ENCODE measurements around the gene GPR68.
"Not testable (repeated sequence)": the region's sequence is repeated elsewhere in the genome, so short reads cannot be mapped to it uniquely, and the experiment has no call there.

GPR68 gene

DNA sequence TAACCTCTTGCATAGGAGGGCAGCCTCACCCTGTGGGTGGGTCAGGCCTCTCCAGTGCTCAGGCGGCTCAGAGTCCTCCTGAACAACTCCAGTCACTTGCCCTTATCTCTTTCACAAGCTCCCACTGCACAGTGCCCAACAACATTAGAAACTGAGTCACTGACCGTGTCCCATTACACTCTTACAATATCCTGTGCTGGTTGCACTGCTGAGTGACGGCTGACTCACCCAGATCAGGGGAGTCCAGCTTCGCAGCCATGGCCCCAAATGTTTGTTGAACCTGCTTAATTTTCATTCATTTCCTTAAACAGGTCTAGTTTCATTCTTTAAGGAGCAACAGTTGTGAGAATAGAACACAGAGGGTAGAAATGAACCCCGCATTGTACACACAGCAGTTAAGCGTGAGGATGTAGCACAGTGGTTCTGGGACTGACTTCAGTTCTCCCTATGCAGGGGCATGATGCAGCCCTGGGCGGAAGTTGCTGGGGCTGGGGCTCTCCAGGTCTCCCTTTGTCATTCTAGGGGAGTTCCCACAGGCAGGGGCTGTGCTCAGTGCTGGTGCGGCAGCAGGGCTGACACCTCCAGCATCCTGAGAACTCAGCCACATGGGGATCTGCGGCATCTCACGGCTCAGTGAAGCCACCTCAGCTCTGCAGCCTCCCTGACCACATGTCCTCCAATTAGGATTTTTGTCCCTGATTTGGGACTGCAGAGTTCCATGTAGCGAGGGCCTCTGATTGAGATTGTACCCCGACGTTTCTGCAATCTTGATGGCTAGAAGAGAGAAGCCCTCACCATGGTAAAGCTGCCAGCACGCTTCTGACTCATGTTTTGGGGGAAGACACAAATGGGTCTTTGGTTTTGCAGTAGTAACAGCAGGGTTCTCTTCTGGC lies 16.1 kb downstream of the GPR68 start:
- DNase-seq = peak; percentile 42

DNA sequence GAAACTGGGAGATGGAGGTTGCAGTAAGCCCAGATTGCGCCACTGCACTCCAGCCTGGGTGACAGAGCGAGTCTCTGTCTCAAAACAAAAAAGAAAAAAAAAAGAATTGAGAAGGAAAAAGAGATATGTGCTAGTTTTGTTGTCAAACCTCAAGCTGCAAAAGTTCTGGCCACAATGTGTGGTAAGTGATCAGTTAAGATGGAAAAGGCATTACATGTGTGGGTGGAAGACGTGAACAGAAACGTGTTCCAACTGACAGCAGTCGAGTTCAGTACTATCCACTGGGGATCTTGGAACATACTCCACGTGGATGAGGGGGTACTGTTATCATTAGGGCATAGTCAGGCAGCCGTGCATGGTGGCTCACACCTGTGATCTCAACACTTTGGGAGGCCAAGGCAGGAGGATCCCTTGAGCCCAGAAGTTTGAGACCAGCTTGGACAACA lies 17.3 kb downstream of the GPR68 start:
- DNase-seq = peak; percentile 89

DNA sequence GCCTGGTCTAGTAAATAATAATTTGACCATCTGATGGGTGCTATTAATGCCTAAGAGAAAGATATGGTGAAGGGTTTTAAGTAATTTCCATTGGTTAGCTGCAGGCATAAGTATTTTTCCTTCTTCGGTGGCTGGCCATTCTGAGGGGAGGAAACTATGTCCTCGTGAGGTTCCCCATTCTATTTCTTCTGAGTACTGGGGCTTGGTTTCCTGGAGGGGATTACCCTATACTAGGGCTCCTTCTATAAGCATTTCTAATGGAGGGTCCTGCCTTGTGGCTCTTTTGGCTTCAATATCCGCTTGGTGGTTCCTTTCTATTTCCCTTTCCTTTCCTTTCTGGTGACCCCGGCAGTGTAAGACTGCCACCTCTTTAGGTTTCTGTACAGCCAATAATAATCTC lies 18.1 kb downstream of the GPR68 start:
- DNase-seq = not testable (repeated sequence)

DNA sequence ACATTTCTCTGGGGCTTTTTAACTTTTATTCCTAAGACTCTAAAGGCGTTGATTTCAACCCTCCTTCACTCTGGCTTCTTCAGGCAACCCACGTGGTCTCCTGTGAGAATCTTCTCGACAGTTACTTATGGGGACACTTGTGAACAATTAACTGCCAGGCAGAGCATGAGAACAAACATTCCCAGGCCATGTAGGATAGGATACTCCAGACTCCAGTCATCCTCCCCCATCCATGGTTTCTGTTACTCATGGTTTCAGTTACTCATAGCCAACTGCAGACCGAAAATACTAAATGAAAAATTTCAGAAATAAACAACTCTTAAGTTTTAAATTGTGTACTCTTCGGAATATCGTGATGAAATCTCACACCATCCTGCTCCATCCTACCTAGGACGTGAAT lies 19.5 kb downstream of the GPR68 start:
- no peak for DNase-seq

DNA sequence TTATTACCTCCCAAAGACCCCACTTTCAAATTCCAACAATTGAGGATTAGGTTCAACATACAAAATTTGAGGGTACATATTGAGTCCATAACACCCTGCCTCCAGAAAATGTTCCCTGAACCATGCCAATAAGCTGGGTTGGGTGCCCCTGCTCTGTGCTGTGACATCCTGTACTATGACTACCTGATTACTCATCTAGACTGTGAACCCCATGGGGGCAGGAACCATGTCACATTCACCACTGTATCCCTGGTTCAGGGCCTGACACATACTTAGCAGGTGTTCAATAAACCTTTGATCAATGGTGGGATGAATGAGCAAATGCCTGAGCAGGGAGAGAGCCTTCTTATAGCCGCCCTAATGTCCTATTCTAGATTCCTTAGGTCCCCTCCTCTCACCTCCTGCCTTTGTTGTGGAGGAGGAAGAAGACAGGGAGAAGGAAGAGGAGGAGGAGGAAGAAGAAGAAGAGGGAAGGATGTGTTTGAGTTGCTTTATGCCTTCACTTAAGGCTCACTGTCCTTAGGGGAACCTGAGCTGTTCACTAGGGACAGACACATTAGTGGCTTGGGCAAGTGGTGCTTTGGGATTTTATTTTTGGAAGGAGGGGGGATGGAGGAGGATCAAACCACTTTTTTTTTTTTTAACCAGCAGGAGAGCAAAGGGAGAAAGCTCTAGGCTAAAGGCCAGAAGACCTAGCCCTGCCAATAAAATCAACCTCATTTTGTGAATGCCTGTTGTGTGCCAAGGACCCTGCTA lies 21.3 kb downstream of the GPR68 start:
- no peak for DNase-seq

DNA sequence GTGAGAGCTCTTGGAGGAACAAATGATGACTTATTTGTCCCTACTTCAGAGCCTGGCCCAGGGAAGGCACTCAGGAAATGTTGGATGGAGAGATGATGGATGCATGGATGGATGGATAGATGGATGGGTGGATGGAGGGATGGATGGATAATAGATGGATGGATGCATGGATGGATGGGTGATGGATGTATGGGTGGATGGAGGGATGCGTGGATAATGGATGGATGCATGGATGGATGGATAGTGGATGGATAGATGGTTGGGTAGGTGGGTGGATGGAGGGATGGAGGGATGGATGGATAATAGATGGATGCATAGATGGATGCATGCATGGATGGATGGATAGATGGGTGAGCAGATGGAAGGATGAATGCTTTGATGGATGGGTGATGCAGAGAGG lies 23.2 kb downstream of the GPR68 start:
- DNase-seq = no peak

DNA sequence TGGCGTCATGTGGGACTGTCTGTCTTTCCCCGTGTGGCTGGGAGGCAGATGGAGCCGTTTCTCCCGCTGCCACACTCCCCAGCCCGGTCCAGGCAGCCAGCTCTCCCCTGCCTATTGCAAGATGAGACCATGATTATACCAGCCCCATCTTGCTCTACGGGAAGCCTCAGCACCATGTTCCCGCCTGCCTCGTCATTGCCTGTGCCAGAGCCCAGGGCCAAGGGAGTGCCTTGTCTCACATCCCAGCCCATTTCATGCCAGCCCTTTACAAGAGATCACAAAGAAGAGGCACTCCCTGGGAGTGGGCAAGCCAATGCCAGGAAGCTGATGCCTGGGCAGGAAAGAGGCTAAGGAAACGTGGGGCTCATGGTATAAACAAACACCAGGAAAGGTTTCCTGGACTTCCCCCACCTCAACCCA lies 23.9 kb downstream of the GPR68 start:
- no peak for DNase-seq

DNA sequence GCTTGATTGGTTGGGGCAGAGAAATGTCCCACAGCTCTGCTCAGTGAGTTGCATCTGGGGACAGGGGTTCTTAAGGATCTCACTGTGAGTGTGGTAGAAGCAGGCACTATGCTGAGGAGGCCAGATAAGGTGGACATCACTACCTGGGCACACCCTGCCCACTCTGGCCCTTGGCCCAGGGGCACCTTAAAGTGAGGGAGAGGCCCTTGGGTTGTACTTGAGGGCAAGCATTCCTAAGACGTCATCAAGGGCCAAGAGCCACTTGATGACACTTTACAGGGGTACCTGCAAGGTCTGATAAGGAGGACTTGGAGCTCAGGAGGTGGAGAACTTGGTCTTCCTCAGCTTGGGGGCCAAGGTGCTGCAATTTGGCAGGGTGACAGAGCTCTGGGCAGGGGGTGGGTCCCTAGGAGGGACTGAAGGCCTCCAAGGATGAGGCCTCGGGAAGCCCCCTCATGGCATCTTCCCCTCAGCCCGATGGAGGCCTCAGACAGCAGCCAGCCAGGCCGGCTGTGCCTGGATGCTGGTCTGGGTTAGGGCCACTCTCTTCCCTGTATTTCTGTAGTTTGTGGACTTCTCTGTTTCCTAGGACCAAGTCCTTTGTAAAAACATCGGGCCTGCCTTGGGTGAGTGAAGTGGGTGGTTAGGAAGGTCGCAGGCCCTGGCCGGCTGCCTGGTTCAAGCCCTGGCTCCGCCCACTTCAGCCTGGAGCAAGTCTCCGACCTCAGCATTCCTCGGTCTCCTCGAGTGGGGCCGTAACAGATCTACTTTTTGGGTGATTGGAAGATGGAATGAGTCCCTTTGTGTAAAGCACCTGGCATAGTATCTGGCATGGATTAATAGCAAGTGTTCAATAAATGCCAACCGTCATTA lies 24.8 kb downstream of the GPR68 start:
- DNase-seq = no peak

DNA sequence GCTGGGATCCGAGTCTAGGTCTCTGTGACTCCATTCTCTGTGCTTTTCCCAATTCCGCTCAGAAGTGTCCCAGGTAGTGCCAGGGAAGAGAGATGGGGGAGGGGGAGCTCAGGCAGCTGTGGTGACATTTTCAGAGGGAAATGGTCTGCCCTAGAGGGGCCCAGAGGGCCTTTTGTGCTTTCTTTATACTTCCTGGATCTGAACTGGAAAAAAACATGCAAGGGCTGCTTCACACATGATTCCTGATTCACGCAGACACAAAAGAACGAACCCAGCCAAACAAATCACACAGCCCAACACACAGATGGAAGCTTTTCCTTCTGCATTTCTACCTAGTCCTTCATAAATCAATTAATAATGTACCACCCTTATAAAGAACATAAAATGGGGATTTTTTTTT lies 26.5 kb downstream of the GPR68 start:
- no peak for DNase-seq

DNA sequence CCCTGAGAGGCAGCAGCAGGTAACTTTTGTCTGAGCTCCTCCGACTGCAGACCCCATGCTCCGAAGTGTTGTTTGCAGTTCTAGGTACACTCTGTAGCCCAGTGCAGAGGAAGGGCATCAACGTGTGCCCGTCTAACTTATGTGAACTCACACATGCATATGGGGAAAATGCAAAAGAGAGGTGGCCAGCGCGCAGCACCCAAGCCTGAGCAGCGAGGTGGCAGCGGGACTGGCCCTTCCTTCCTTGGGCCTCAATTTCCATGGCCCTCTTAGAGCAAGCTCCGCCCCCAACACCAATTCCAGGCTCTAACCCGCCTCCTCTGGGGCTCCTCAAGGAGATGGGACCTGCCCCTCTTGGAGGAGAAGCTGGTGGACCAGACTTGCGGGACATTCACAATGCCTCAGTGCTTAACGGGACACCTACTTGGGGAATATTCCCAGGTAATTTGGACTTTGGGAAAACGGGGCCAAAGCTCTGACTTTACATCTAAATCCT lies 27.7 kb downstream of the GPR68 start:
- no peak for DNase-seq

DNA sequence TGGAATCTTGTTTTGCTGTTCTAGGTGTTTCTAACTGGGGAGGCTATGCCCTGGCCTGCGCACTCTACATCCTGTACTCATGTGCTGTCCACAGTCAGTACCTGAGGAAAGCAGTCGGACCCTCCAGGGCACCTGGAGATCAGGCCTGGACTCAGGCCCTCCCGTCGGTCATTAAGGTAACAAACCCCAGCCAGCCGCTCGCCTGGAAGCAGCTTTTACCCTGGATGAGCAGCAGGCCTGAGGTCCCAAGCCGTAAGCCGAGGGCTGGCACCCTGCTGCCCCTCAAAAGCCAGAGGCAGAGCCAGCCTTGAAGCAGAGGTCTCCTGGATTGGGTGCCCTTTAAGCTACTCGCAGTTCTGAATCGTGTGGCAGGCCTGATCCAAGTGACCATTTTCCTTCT lies 29.1 kb downstream of the GPR68 start:
- DNase-seq = no peak

DNA sequence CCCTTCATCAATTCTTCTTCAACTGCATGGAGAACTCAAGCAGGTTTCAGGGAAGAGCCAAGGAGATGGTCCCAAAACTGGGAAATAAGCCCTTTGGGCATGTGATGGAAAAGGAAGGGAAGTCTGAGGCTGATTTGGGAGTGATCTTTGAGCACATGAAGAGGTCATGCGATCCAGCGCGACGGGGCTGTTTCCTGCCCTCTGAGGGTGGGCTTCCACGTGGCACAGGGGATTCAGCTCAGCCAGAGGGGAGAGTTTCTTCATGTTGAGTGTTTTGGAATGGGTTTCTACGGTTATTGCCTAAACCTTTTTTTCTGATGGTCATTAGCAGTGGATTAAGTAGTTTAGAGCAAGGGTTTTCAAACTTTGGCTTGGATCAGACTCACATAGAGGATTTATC lies 30.2 kb downstream of the GPR68 start:
- no peak for DNase-seq

DNA sequence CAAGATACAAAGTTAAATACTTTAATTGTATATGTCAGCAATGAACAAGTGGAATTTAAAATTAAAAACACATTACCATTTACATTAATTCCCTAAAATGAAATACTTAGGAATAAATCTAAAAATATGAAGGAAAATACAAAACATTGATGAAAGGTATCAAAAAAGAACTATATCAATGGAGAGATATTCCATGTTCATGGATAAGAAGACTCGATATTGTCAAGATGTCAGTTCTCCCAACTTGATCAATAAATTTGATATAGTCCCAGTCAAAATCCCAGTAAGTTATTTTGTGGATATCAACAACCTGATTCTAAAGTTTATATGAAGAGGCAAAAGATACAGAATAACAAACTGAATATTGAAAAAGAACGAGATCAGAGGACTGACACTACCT lies 33.5 kb downstream of the GPR68 start:
- DNase-seq = no peak

DNA sequence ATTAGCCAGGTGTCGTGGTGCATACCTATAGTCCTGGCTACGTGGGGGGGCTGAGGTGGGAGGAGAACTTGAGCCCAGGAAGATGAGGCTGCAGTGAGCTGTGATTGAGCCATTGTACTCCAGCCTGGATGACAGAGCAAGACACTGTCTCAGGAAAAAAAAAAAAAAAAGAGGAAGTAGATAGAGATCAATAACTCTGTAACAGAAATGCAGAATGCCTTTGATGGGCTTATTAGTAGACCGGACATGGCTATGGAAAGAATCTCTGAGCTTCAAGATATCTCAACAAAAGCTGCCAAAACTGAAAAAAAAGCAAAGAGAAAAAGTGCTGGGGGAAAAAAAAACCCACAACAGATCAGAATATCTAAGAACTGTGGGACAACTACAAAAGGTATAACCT lies 37.5 kb downstream of the GPR68 start:
- no peak for DNase-seq

DNA sequence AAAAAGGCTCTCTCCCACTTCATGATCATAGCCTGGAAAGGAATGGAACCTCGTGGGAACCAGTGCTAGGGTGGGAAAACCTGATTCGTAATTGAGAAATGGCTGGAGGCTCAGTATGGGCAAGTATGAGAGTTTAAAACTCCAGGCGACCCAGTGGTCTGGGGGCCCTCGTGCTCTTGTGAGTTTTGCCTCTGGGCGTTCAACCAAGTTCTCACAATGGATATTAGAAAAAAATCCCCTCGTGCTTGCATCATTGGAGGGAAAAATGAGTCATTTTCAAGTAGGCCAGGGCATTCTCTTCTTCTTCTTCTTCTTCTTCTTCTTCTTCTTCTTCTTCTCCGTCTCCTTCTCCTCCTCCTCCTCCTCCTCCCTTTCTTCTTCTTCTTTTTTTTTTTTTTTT lies 39.0 kb downstream of the GPR68 start:
- no peak for DNase-seq

DNA sequence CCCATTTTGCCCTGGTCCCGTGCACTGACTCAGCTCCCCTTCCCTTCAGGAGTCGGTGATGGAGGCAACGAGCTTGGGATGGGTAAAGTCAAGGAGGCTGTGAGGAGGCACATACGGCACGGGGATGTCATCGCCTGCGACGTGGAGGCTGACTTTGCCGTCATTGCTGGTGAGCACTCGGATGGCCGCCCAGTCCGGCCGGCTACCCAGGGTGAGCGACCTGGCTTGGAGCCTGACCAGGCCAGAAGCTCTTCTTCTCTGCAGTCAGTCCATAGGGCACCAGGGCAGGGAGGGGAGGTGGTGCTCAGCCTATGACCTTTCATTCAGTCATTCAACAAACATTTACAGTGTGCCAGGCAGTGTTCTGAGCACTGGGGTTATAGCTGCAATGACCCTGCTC lies 39.8 kb downstream of the GPR68 start:
- no peak for DNase-seq

DNA sequence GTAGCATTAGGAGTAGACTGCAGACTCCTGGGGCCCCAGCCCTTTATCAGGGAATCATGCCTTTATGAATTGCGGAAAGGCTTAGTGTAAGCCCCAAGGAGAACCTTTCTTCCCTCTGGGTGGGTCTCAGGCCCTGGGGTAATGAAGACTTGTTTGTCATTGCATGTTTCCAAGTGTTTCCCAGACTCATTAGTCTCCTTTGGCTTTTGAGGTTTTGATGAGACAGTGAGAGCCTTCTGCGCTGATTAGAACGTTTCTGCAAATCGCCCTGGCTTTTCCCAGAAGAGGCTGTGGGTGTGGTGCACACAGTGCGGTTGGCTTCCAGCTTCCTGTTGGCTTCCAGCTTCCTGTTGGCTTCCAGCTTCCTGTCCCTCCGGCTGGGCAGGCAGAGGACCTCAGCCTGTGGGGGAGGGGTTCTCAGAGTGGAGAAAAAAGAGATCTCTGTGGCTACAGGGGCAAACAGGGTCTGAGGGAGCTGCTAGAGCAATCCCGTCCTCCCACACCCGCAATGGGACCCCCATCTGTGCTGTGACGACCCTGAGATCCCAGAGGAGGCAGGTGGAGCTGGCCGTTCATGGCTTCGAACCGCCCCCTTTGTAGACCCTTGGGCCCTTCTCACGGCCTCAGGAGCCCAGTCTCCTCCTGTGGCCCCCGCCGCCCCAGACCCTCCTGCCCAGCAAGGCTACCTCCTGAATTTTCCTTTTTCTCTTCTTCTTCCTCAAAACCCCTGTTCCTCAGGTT lies 42.1 kb downstream of the GPR68 start:
- peak; percentile 80 for DNase-seq

DNA sequence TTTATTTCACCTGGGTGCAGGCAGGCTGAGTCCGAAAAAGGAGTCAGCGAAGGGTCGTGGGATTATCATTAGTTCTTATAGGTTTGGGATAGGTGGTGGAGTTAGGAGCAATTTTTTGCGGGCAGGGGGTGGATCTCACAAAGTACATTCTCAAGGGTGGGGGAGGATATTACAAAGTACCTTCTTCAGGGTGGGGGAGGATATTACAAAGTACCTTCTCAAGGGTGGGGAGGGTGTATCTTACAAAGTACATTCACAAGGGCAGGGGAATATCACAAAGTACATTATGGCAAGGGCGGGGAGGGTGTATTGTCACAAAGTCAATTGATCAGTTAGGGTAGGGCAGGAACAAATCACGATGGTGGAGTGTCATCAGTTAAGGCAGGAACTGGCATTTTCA lies 43.7 kb downstream of the GPR68 start:
- DNase-seq = not testable (repeated sequence)

DNA sequence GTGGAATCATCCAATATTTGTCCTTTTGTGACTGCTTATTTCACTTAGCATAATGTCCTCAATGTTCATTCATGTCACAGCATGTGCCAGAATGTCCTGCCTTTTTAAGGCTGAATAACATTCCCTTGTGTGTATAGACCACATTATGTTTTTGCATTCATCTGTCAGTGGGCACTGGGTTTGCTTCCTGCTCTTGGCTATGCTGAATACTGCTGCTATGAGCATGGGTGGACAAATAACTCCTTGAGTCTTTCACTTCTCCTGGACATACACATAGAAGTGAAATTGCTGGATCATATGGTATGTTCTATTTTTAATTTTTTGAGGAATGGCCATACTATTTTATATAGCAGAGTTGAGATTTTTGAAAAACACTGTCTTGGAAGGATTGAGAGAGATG lies 46.9 kb downstream of the GPR68 start:
- DNase-seq = no peak

DNA sequence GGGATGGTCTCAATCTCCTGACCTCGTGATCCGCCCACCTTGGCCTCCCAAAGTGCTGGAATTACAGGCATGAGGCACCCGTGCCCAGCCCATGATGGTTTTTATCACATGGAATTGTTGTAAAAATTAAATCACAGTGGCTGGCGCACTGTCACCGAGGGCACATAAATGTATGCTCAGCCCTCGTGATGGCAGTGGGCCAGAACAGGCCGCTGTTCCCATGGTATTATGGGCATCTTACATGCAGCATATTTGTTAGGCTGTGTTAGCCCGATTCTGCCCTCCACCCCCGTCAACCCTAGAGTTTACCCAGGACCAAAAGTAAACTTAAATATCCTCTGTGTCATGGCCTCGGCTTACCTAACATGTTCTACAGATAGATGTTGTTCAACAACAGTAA lies 48.6 kb downstream of the GPR68 start:
- DNase-seq = no peak

DNA sequence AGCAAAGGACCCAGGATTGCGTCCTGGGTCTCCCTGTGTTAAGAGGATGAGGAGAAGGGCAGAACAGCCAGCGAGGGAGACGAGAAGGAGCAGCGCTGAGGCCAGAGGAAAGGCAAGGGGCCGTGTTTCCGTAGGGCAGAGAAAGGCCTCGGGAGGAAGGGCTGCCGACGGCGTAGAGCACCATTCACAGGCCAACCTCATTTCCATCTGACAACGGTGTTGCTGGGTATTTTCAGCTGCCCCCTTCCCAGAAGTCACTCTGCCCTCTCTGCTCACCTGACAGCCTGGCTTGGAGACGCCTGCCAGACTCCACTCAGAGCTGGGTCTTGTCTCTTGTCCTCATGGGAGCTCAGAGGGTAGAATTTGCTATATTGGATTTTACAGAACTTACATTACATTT lies 51.4 kb downstream of the GPR68 start:
- no peak for DNase-seq

DNA sequence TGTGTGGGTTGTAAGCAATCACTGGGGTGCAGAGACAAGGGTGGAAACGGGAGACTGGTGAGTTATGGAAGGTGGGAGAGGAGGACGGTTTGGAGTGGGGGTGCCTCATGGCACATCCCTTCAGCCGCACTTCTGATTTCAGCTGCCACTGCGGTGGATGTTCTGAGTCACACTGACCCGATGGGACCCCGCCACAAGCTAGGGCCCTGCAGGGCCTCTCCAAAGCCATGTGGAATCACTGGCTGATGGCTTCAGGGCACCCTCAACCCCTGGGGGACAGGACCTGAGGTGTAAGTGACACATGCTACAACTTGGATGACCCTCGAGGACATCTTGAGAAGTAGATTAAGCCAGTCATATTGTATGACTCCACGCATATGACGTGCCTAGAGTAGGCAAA lies 53.7 kb downstream of the GPR68 start:
- no peak for DNase-seq

Measured in MV-4-11 (cell line).